Mammary epithelial cell (primary cell): Measurements from ENCODE around the gene ZBP1.

Experiments
- EZH2 ChIP-seq: IDR thresholded peaks from 2 replicates; pipeline ENCODE4 v1.6.1; 2012; ENCODE audit warnings: low read length, inconsistent platforms, borderline replicate concordance
- TF ChIP-seq, protein P1 (sequence below), 2 donors: IDR thresholded peaks in 1 of 2; conservative IDR thresholded peaks in 1 of 2; 2 replicates each; pipeline ENCODE4 v1.5.1; 2011 to 2012; ENCODE audit warnings: inconsistent platforms in 2 of 2, low read length in 2 of 2, mild to moderate bottlenecking in 2 of 2, control low read depth in 1 of 2, low read depth in 1 of 2; ENCODE audit not compliant: insufficient read depth in 1 of 2; ENCODE audit errors: extremely low read depth in 1 of 2

DNA sequence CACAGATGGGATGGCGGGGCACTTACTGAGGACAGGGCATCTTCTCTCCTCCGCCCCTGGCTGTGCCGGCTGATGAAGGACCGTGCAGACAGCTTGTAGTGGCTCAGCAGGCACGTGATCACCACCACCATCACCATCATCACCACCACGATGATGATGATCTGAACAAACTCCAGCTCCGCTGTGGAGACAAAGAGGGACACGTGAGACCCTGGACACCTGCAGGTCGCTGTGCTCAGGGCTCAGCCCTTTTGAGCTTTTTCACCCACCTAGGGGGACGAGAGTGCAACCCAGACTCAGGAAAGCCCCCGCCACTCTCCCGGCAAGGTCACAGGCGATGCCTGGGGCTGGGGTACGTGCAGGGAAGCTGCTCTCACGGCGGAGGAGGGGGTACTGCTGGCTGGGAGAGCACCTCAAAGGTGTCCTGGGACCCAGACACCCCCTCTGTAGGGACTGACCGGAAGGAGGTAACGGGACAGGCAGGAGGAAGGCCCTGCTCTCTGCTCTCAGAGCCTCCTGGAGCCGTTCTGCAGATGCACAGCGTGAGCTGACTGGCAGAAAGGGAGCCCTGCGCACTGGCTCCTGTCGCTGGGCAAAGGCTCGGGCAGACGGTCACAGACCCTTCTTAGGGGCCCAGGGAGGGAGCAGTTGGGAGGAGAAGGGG, 39.4 kb upstream of the ZBP1 start:
- TF ChIP-seq, protein P1, sequence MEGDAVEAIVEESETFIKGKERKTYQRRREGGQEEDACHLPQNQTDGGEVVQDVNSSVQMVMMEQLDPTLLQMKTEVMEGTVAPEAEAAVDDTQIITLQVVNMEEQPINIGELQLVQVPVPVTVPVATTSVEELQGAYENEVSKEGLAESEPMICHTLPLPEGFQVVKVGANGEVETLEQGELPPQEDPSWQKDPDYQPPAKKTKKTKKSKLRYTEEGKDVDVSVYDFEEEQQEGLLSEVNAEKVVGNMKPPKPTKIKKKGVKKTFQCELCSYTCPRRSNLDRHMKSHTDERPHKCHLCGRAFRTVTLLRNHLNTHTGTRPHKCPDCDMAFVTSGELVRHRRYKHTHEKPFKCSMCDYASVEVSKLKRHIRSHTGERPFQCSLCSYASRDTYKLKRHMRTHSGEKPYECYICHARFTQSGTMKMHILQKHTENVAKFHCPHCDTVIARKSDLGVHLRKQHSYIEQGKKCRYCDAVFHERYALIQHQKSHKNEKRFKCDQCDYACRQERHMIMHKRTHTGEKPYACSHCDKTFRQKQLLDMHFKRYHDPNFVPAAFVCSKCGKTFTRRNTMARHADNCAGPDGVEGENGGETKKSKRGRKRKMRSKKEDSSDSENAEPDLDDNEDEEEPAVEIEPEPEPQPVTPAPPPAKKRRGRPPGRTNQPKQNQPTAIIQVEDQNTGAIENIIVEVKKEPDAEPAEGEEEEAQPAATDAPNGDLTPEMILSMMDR (conservative IDR thresholded peaks at IDR 0.05 in 1 of 2, IDR thresholded peaks at IDR 0.05 in 1 of 2; ENCODE audit: extremely low read depth in 1 of 2, insufficient read depth in 1 of 2, low read depth in 1 of 2, low read length in 2 of 2), result no peak
- TF ChIP-seq EZH2, result no peak
